Neural crest cell (in vitro differentiated cells): ENCODE data around the gene P3H2. TPM values are rescaled to one million over a fixed set of nuclear protein-coding genes. Genes with fewer than 3 reads are reported as not detected.
A peak's percentile ranks its signal among the peaks of the same experiment; 100 is the strongest.

ENCODE experiments used
- DNase-seq: peaks from one replicate; pipeline ENCODE4 v3.0.0; 2021; ENCODE audit warnings: low read depth, mixed read lengths, low spot score
- H3K27ac Mint-ChIP-seq: one replicate; pipeline ENCODE4 v1.8.0; 2021; ENCODE audit warnings: mild to moderate bottlenecking, mixed read lengths; ENCODE audit not compliant: unreplicated experiment
- H3K27me3 Mint-ChIP-seq: 2 replicates; pipeline ENCODE4 v1.8.0; 2021; ENCODE audit warnings: low read depth, mild to moderate bottlenecking, mixed read lengths
- H3K36me3 Mint-ChIP-seq: 2 replicates; pipeline ENCODE4 v1.8.0; 2021; ENCODE audit warnings: low read depth, mild to moderate bottlenecking, mixed read lengths
- H3K4me1 Mint-ChIP-seq: 2 replicates; pipeline ENCODE4 v1.8.0; 2021; ENCODE audit warnings: mixed read lengths
- H3K4me3 Mint-ChIP-seq: one replicate; pipeline ENCODE4 v1.8.0; 2021; ENCODE audit warnings: mild to moderate bottlenecking, mixed read lengths
- H3K9me3 Mint-ChIP-seq: 2 replicates; pipeline ENCODE4 v1.8.0; 2021; ENCODE audit warnings: mixed read lengths
- CTCF ChIP-seq: fragments of 200-600 bp; sonication (generic); conservative IDR thresholded peaks from 2 replicates; pipeline ENCODE4 v1.5.0; 2021; ENCODE audit warnings: antibody characterized with exemption, mild to moderate bottlenecking
- total RNA-seq: library from RNA; stranded (reverse); gene quantifications from 2 replicates; pipeline ENCODE4 v1.2.1, GENCODE V29; 2021

The P3H2 gene
- total RNA-seq, 1 donor from 2014 or later = 4.1 TPM

GRCh38 chr3:190116551-190117067 is 4.1 kb downstream of the P3H2 start:
- H3K9me3 Mint-ChIP-seq = no peaks in the 10 kb centered on the region
- no peak for TF ChIP-seq CTCF
- H3K27me3 Mint-ChIP-seq = peaks cover 19% of the 10 kb centered on the region
- H3K36me3 Mint-ChIP-seq = peaks cover 2% of the 10 kb centered on the region
- no peak for DNase-seq
- H3K27ac Mint-ChIP-seq = no peak overlapping the region
- H3K4me1 Mint-ChIP-seq = peaks cover 20% of the 10 kb centered on the region
- peak overlapping the region; percentile 61 for H3K4me3 Mint-ChIP-seq

- no peaks in the 10 kb centered on the region for H3K9me3 Mint-ChIP-seq
- no peaks in the 10 kb centered on the region for H3K27me3 Mint-ChIP-seq
- H3K36me3 Mint-ChIP-seq = peaks cover 2% of the 10 kb centered on the region
- H3K4me3 Mint-ChIP-seq = no peak overlapping the region
- peaks cover 5% of the 10 kb centered on the region for H3K4me1 Mint-ChIP-seq
- H3K27ac Mint-ChIP-seq = no peak overlapping the region
- no peak for DNase-seq
- TF ChIP-seq CTCF = no peak
Observed at GRCh38 chr3:190110826-190111225, 9.9 kb downstream of the P3H2 start.

- Mint-ChIP-seq H3K27ac (no peak overlapping the region), H3K9me3 (no peaks in the 10 kb centered on the region), H3K4me3 (no peak overlapping the region), H3K27me3 (no peaks in the 10 kb centered on the region), H3K36me3 (peaks cover 2% of the 10 kb centered on the region), H3K4me1 (peaks cover 5% of the 10 kb centered on the region)
- no peak for TF ChIP-seq CTCF
- no peak for DNase-seq
Observed at GRCh38 chr3:190109441-190109840, 11.3 kb downstream of the P3H2 start.

GRCh38 chr3:190108804-190109203 is 11.9 kb downstream of the P3H2 start:
- H3K9me3 Mint-ChIP-seq = no peaks in the 10 kb centered on the region
- H3K27ac Mint-ChIP-seq = no peak overlapping the region
- no peak overlapping the region for H3K4me3 Mint-ChIP-seq
- DNase-seq = no peak
- TF ChIP-seq CTCF = no peak
- H3K36me3 Mint-ChIP-seq = peaks cover 2% of the 10 kb centered on the region
- H3K4me1 Mint-ChIP-seq = peaks cover 5% of the 10 kb centered on the region
- H3K27me3 Mint-ChIP-seq = no peaks in the 10 kb centered on the region

- DNase-seq = no peak
- no peak overlapping the region for H3K4me3 Mint-ChIP-seq
- no peaks in the 10 kb centered on the region for H3K9me3 Mint-ChIP-seq
- H3K4me1 Mint-ChIP-seq = peaks cover 23% of the 10 kb centered on the region
- no peak for TF ChIP-seq CTCF
- H3K27ac Mint-ChIP-seq = no peak overlapping the region
- no peaks in the 10 kb centered on the region for H3K27me3 Mint-ChIP-seq
- H3K36me3 Mint-ChIP-seq = no peaks in the 10 kb centered on the region
Observed at GRCh38 chr3:190105876-190106275, 14.8 kb downstream of the P3H2 start.
